HG03103 (cell line): Measurements from ENCODE around the gene RNH1.

Experiments used
- ATAC-seq: cut with Tn5 transposase; IDR thresholded peaks from one replicate; pipeline ENCODE4 v1.9.1; 2021; ENCODE audit warnings: low read depth; ENCODE audit not compliant: unreplicated experiment

The RNH1 gene

GRCh38 chr11:461626-462025, 45.4 kb downstream of the RNH1 start:
- no peak for ATAC-seq

GRCh38 chr11:460331-461199, 46.5 kb downstream of the RNH1 start:
- ATAC-seq = no peak

- no peak for ATAC-seq
Observed at GRCh38 chr11:459511-460220, 47.4 kb downstream of the RNH1 start.

GRCh38 chr11:457111-457760, 49.8 kb downstream of the RNH1 start:
- no peak for ATAC-seq

- no peak for ATAC-seq
Observed at GRCh38 chr11:456533-456932, 50.5 kb downstream of the RNH1 start.

GRCh38 chr11:455566-456147, 51.4 kb downstream of the RNH1 start:
- no peak for ATAC-seq

- ATAC-seq = no peak
Observed at GRCh38 chr11:454801-455565, 52.1 kb downstream of the RNH1 start.

GRCh38 chr11:454043-454442, 53.0 kb downstream of the RNH1 start:
- no peak for ATAC-seq

- ATAC-seq = no peak
Observed at GRCh38 chr11:453564-453963, 53.5 kb downstream of the RNH1 start.

- no peak for ATAC-seq
Observed at GRCh38 chr11:452916-453527, 54.0 kb downstream of the RNH1 start.

GRCh38 chr11:452203-452744, 54.8 kb downstream of the RNH1 start:
- ATAC-seq = no peak

GRCh38 chr11:451738-452137, 55.3 kb downstream of the RNH1 start:
- no peak for ATAC-seq

GRCh38 chr11:450809-451451, 56.1 kb downstream of the RNH1 start:
- ATAC-seq = no peak

GRCh38 chr11:449889-450808, 56.9 kb downstream of the RNH1 start, which contains the start of gene PTDSS2:
TSS of gene PTDSS2 (plus strand) at chr11:450279. CDS start at chr11:450456, 177 bp downstream.
- peak; percentile 73 for ATAC-seq

GRCh38 chr11:447923-448731, 58.9 kb downstream of the RNH1 start:
- peak; percentile 45 for ATAC-seq

- no peak for ATAC-seq
Observed at GRCh38 chr11:446891-447290, 60.2 kb downstream of the RNH1 start.
